OCI-M1 (cell line): ENCODE data around the gene CRYL1.

Experiments used
- DNase-seq: peaks from one replicate; lab custom pipeline; 2025; lab: John Stamatoyannopoulos, UW

CRYL1 gene

GRCh38 chr13:20422362-20422761, 103.3 kb downstream of the CRYL1 start:
- DNase-seq: no peak

GRCh38 chr13:20420938-20421337, 104.7 kb downstream of the CRYL1 start:
- no peak for DNase-seq

GRCh38 chr13:20418953-20419352, 106.7 kb downstream of the CRYL1 start:
- DNase-seq: no peak

- DNase-seq: no peak
Observed at GRCh38 chr13:20416223-20416745, 109.4 kb downstream of the CRYL1 start.

GRCh38 chr13:20415694-20416107, 110.0 kb downstream of the CRYL1 start:
- no peak for DNase-seq

- DNase-seq: no peak
Observed at GRCh38 chr13:20415306-20415679, 110.4 kb downstream of the CRYL1 start.

- no peak for DNase-seq
Observed at GRCh38 chr13:20414546-20415305, 110.9 kb downstream of the CRYL1 start.

GRCh38 chr13:20412691-20413355, 112.8 kb downstream of the CRYL1 start:
- DNase-seq: peak; percentile 15

GRCh38 chr13:20411638-20412342, 113.9 kb downstream of the CRYL1 start:
- peak; percentile 88 for DNase-seq

GRCh38 chr13:20410726-20411125, 114.9 kb downstream of the CRYL1 start:
- no peak for DNase-seq

- no peak for DNase-seq
Observed at GRCh38 chr13:20408181-20408580, 117.5 kb downstream of the CRYL1 start.

- no peak for DNase-seq
Observed at GRCh38 chr13:20407759-20408158, 117.9 kb downstream of the CRYL1 start.

- no peak for DNase-seq
Observed at GRCh38 chr13:20405691-20406090, 120.0 kb downstream of the CRYL1 start.

GRCh38 chr13:20404488-20405222, 121.0 kb downstream of the CRYL1 start:
- no peak for DNase-seq

- DNase-seq: no peak
Observed at GRCh38 chr13:20403826-20404225, 121.8 kb downstream of the CRYL1 start.

GRCh38 chr13:20402881-20403280, 122.8 kb downstream of the CRYL1 start:
- DNase-seq: no peak

- DNase-seq: no peak
Observed at GRCh38 chr13:20401931-20402856, 123.5 kb downstream of the CRYL1 start.

GRCh38 chr13:20401531-20401930, 124.1 kb downstream of the CRYL1 start:
- no peak for DNase-seq

GRCh38 chr13:20400774-20401173, 124.9 kb downstream of the CRYL1 start:
- peak; percentile 84 for DNase-seq

- no peak for DNase-seq
Observed at GRCh38 chr13:20399961-20400360, 125.7 kb downstream of the CRYL1 start.

- DNase-seq: no peak
Observed at GRCh38 chr13:20399515-20399914, 126.1 kb downstream of the CRYL1 start.
